ENCODE measurements around the gene EDRF1.
"Not testable (repeated sequence)": the region's sequence is repeated elsewhere in the genome, so short reads cannot be mapped to it uniquely, and the experiment has no call there.

EDRF1 gene

DNA sequence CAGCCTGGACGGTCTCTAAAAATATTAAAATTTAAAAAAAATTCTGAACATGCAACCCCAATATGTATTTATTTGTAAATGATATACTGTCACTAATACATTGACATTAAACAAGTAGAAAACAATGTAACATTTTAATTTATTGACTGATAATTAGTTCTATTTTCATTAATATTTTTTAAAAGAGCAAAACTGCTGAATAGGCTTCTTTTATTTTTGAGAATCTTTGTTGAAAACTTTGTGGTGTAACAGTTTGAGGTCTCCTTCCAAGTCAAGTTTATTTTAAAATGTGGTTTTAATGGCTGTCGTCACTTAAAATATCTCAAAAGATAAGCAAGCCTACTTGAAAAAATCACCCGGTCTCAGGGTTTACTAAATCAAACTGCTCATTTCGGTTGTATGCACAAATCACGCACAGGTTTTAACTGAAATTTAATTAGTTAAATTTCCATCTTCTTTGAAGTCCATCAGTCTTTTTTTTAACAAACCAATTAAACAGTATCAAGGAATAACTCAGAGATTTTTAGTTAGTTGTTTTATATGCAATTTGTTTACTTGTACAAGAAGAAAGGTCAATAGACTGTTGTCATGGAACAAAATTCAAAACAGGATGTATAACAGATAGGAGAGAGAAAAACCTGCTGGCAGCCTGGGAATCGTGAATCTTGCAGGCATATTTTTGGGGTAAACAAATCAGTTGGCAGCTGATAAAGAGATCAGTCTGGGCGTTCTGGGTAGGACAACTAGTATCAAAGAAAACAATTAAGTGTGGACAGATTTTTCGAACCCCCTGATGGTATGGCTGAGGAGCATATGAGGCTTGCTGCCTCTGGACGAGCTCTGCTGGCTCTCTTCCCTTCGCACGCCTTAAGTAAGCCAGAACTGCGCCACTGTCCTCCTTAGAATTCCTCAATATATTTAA is 9.7 kb upstream of the EDRF1 start:
- DNase-seq = no peak

DNA sequence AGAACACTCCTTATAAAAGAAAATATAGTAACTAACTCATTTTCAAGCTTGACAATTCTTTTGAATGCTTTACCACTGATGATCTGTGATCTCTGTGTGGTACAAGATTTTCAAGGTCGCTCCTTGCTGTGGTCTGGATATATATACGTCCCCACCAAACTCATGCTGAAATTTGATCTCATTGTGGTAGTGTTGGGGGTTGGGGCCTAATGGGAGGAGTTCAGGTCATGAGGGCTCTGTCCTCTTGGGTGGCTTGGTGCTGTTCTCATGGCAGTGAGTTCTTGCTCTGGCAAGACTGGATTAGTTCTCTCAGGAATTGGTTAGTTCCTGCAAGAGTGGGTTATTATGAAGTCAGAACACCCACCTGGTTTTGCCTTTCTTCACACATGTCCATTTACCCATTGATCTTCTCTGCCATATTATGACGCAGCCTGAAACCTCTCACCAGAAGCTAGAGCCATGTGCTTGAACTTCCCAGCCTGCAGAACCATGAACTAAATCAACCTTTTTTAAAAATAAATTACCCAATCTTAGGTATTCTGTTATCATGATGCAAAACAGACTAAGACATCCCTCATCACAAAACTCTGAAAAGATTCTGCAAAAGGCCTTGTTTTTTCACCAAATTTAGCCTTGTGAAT is 8.3 kb upstream of the EDRF1 start:
- DNase-seq = no peak

DNA sequence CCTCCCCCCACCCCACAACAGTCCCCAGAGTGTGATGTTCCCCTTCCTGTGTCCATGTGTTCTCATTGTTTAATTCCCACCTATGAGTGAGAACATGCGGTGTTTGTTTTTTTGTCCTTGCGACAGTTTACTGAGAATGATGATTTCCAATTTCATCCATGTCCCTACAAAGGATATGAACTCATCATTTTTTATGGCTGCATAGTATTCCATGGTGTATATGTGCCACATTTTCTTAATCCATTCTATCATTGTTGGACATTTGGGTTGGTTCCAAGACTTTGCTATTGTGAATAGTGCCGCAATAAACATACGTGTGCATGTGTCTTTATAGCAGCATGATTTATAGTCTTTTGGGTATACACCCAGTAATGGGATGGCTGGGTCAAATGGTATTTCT is 4.8 kb upstream of the EDRF1 start:
- DNase-seq = not testable (repeated sequence)

DNA sequence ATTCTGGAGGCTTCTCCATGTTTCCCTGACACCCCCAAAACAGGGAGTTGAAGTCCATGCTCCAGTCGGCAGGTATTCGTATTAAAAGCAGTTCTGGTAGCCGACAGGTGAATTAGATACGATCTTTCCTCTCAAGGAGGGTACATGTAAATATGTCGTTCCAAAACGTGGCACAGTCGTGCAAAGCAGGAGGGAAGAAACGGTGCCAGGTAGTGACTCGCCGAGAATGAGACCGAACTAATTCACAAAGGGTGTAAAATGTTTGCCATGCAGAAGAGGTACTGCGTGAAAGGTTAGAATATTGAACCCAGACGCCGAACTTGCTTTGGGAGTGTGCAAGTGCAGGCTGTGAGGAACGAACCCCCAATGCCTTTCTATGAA is 483 bp downstream of the EDRF1 start:
- no peak for DNase-seq

DNA sequence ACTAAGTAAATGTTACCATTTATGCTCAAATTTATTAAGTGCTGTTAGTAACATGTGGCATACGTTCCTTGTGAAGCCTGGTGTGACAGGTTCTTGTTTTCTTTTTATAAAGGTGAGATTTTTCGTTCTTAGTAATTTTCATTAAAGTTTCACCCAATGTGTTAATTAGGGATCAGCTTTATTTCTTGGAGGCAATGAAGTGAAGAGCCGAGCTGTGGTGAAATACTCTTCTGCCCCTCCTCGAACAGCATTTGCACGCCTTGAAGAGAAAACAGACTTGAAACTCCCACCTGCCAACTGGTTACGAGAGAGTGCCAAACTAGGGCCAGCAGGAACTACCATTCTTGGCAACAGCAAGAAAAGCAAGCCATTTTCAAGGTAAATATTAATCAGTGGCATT is 1.5 kb downstream of the EDRF1 start:
- DNase-seq = no peak

DNA sequence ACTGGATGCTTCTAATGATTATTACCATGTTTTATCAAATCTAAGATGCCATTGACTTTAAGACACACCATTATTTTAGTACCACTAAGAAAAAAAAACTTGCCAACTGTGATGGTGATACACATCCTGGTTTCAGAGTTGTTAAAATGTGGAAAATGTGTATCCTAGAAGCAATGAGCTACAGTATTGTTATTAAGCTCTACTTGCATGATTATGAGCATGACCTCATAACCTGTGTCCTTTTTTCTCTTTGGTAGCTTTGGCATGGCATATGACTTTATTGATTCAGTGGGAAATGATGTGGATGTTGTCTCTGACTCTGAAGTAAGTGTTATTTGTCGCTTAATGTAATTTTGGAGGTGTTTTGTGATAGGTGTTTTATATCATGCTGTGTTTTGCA is 3.3 kb downstream of the EDRF1 start:
- no peak for DNase-seq

DNA sequence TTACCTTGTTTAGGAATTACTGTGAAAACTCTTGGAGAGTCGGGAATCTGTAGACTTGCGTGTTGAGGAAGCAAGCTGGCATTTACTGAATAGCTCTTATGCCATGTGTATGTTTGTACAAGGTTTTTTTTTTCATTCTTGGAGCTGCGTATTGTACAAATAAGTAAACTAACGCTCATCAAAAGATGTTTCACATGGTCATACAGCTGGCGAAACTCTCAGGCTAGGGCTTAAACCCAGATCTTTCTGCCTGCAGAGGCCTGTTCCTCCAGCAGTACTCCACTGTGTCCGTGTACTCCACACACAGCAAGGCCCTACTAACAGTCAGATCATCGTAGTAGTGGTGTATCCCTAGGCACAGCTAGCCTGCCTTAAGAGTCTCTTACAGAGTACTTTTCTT is 7.4 kb downstream of the EDRF1 start:
- DNase-seq = no peak

DNA sequence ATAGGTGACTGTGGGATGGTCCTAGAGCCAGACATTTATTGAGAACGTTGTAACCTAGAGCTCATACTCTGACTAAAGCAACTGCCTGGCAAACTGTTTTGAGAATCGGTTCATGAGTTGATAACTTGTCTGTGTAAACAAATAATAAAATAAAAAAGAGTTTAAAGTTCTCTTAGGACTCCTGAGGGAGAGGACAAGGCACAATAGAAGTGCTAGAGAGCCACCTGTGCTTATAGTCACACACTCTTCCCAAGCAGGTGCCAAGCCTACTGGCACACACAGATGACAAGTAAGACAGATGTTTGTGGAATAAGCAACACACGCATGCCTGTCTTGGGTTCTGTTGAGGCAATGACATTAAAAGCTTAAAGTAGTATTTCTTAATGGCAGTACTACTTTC is 7.9 kb downstream of the EDRF1 start:
- no peak for DNase-seq

DNA sequence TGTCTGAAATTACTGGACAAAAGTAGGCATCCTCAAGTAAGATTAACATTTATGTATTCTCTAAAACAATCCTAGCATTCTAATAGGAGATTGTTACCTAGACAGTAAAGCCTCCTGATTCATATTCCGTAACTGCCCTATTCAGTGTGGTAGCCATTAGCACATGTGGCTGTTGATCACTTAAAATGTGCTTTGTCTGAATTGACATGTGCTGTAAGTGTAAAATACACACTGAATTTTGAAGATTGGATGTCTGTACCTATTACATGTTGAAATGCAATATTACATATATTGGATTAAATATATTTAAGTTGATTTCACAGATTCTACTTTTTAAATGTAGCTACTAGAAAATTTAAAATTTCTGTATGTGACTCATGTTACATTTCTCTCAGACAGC is 14.6 kb downstream of the EDRF1 start:
- no peak for DNase-seq

DNA sequence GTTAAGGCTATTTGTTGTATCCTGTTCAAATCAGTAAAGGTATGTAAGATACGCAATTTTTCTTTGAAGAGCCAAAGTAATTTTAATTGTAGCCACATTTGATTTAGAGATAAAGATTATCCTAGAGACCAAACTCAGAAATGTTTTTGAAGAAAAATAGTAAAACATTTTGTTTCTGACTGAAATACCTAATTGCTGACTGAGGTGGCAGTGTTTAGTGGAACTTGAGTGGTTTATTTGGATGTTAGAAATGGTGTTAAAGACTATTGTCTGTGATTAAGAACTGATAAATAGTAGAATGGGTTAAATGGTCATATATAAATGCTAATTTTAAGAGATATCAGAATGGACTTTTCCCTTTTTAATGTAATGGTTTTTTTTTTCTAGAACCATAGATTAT is 15.3 kb downstream of the EDRF1 start:
- no peak for DNase-seq

DNA sequence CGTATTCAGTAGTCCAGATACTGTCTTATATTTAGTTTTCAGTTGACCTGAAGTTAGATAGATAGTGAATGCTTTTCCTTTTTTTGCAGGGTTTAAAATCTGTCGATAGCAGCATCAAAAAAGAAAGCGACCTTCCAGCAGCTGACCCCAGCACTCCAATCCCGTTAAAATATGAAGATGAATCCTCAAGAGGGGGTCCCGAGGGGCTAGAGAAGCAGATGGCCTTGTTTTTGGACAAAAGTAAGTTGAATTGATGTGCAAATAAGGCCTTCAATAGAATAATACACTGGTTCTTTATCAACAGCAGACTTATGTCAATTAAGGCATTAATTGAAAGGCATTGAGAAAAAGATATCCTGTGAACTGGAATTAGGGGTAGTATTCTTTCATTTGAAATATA is 18.7 kb downstream of the EDRF1 start:
- DNase-seq = no peak

DNA sequence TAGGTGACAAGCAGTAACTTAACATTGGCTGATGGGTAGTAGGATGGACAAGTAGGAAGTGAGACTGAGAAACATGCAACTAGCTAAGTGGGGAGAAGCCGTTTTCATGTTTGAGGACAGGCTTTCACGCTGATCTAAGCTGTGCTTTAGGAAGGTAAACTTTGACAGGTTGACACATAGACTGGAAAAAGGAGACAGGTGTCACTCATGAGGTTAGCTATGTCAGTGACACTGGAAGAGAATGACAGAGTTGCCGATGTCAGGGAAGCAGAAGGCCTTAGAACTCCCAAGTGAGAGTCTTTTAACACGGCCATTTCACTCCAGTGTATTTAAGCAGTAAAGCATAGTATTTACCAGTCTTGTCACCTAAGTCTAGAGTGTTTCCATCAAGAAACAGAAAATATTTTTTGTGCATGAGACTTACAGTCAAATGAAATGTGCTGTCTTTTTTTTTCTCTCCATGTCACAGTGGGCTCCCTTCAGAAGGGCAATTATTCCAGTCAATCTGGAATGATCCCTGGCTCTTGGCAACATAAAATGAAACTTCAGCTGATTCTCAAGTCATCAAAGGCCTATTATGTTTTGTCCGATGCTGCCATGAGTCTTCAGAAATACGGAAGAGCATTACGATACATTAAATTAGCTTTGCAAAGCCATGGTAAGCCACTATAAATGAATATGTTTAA is 20.6 kb downstream of the EDRF1 start:
- DNase-seq = no peak

DNA sequence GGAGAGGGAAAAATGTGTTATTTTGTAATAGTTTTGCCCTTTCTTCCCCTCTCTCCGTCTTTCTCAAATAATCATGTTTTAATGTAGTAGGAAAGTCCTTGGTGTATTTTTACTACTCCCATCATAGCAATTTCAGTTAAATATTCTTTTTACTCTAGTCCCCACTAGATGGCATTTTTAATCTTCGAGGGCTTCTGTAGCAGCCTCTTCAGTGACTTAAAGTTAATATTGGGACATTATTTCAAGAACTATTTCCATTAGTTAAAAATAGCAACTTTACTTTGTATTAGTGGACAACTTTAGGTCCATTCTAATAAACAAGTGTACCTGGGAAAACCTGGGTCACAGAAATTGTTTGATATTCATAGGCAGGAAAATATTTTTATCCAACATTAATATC is 23.0 kb downstream of the EDRF1 start:
- no peak for DNase-seq

DNA sequence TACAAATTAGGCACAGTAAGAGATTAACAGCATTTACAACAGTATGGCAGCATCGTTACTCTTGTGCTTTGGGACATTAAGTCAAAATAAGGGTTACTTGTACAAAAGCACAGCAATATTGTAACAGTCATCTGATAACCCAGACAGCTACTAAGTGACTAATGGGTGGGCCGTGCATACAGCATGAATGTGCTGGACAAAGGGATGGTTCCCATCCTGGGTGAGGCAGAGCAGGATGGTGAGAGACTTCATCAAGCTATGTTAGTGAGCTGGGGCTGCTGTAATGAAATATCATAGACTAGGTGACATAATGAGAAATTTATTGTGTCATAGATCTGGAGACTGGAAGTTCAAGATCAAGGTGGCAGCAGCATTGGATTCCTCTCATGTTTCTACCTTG is 25.4 kb downstream of the EDRF1 start:
- DNase-seq = no peak

DNA sequence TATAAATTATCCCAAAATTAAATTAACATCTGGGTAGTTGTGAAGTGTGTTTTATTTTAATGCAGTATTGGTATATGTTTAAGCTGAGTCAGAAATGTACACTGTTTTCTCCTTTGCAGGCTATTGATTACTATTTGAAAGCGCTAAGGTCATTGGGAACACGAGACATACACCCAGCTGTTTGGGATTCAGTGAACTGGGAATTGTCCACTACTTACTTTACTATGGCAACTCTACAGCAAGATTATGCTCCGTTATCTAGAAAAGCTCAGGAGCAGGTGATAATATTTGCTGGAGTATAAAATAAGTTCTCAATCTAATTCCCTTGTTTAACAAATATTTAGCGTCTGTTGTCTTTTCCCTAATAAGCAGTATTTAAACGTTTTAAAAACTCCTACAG is 27.9 kb downstream of the EDRF1 start:
- no peak for DNase-seq

DNA sequence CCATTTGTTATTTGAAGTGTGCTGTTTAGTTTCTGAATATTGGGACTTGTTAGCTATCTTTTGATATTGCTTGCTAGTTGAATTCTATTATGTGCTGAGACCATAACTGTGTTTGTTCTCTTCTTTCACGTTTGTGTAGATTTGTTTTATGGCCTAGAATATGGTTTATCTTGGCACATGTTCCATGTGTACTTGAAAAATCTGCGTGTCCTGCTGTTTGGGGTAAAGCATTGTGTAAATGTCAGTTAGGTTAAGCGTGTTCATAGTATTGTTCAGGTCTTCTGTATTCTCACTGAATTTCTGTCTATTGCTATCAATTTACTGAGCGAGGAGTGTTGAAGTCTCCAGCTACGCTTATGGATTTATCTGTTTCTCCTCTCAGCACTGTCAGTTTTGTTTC is 36.7 kb downstream of the EDRF1 start:
- no peak for DNase-seq

DNA sequence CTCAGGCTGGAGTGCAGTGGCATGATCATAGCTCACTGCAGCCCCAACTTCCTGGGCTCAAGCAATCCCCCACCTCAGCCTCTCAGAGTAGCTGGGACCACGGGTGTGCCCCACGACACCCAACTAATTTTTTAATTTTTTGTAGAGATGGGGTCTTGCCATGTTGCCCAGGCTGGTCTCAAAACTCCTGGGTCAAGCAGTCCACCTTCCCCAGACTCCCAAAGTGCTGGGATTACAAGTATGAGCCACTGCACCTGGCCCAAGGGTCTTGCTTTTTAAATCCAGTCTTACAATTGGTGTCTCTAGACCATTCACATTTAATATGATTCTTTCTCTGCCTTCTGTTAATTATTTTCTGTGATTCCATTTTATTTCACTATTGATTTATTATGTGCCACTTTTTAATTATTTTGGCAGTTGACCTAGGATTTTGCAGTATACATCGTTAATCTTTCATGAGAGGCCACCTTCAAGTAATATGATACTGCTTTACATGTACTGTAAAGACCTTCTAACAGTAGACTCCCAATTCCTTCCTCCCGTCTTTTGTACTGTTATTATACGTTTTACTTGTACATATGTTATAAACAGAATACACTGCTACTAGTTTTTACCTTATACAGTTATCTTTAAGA is 37.5 kb downstream of the EDRF1 start:
- DNase-seq = no peak

DNA sequence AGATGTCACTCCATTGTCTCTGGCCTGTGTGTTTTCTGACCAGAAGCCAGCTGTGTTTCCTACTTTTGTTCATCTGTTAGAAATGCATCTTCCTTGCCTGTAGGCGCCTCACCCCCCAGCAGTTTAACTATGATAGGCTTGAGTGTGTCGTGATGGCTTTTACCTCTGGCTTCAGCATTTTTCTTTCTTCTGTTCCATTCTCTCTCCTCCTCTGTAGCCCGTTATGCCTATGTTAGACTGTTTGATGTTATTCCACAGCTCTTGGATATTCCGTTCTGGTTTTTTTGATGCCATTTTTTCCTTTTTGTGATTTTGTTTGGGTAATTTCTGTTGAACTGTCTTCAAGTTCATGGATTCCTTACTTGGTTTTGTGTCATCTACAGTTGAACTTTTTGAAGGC is 38.2 kb downstream of the EDRF1 start:
- DNase-seq = no peak

DNA sequence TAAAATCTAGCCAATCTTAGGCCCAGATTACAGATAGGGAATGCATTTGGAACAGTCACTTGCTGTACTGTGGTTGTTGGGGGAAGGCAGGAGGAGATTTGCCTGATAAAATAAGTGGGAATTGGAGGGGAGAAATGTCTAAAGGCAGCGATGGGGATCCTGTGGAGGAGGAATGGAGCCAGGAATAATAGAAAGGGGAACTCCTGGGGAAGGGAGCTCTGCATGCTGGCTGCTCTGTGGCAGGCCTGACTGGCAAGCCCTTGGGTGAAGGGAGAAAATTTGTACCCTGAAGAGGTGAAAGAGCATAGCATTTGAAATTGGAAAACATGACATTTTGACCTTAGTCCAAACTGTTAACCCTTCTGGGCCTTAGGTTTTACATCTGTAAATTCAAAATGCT is 42.5 kb downstream of the EDRF1 start:
- DNase-seq = no peak

DNA sequence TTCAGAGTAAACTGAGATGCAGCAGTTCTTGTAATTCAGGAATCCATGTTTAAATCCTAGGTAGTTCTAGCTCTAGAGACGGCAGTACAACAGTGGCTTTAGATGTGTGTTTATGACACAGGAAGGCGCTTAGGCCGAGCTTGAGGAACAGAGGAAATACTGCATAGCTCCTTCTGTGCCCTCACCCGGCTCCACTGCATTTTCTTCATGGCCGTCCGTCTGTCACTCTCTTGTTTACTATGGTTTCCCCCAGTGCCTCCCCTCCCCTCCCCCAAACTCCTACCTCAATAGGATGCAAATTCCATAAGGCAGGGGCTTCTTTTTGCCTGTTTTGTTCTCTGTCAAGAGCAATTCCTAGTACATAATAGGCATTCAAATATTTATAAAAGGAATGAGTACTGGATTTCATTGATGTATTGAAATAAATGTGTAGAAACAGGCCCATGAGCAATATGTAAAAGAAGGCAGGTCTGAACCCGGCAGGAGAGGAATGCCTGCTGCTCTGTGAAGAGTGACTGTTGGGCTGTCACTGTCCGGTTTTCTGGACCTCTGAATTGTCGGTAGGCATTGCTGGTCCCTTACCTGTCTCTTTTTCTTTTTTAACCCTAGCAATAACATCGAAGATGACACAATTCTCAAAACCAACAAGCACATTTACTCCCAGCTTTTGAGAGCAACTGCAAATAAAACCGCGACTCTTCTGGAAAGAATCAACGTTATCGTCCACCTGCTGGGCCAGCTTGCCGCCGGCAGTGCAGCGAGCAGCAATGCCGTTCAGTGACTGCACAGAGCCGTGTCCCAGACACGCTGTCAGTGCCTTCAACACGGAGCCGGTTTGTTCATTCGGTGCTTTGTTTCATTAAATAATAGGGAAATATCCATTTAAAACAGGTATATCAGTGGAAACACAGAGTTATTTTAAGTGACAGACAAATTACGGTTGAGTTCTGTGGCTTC is 43.5 kb downstream of the EDRF1 start:
- no peak for DNase-seq

DNA sequence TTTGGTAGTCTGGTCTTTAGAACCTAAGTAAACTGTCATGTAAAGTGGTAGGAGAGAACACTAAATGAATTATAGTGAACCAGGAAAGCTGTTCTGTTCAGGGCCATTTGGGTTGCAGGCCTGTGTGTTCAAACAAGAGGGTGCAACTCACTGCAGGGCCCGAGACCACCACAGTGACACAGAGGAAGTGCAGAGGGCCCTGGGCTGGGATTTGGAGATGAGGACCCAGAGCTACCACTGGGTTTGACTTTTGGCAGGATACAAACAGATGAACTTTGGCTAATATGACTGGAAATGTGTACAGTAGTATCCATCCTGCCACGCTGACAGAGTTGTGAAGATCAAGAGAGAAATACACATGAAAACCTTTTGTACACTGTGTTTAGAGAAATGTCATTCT is 46.3 kb downstream of the EDRF1 start:
- DNase-seq = no peak

DNA sequence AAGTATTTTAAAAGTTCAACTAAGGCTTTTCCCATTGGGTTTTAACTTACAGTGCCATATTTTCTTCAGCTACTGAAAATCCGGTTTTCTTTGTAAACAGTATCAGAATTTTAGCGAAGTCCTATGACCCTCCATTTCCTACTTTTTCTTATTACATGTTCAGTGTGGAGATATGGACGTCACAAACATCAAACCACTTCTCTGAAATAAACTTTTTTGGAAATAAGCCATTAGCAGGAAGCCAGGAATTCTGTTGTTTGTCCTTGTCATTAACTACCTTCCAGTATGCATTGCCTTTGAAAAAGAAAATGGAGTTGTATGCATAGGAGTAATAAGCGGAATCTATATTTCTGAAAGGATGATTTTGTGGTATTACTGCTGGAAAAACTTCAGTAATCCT is 47.0 kb downstream of the EDRF1 start:
- no peak for DNase-seq

All from activated CD8-positive, alpha-beta memory T cell treated with anti-CD3 and anti-CD28 coated beads, Interleukin-2, amount 50 U/mL, for 48 hours (primary cell).